ENCODE data around the gene FADS1.

FADS1 gene

GRCh38 chr11:61836193-61836592 lies 19.4 kb upstream of the FADS1 start:
- Histone ChIP-seq H3K27me3 (ENCODE audit: insufficient read depth, insufficient read length) (no peaks in the 10 kb centered on the region), H3K9ac (ENCODE audit: insufficient read length, low read depth) (no peak overlapping the region), H3K36me3 (ENCODE audit: insufficient read depth, insufficient read length, low read length) (peaks cover 71% of the 10 kb centered on the region), H3K9me3 (ENCODE audit: insufficient read depth, low read length) (no peaks in the 10 kb centered on the region), H3K4me1 (ENCODE audit: insufficient read depth, insufficient read length) (peaks cover 27% of the 10 kb centered on the region), H3K4me3 (ENCODE audit: insufficient read length, low read depth) (no peak overlapping the region)
- no peak for DNase-seq (ENCODE audit: low read depth, low spot score)
- TF ChIP-seq YY1 (IDR thresholded peaks at IDR 0.05; ENCODE audit: insufficient read depth, insufficient read length) (no peak), SUZ12 (IDR thresholded peaks at IDR 0.05; ENCODE audit: extremely low read depth, insufficient read depth, insufficient read length) (no peak)

GRCh38 chr11:61834278-61835048 lies 17.7 kb upstream of the FADS1 start:
- Histone ChIP-seq H3K9ac (ENCODE audit: insufficient read length, low read depth) (peak overlapping the region; percentile 62), H3K27me3 (ENCODE audit: insufficient read depth, insufficient read length) (no peaks in the 10 kb centered on the region), H3K4me1 (ENCODE audit: insufficient read depth, insufficient read length) (peaks cover 32% of the 10 kb centered on the region), H3K9me3 (ENCODE audit: insufficient read depth, low read length) (no peaks in the 10 kb centered on the region), H3K36me3 (ENCODE audit: insufficient read depth, insufficient read length, low read length) (peaks cover 59% of the 10 kb centered on the region), H3K4me3 (ENCODE audit: insufficient read length, low read depth) (no peak overlapping the region)
- no peak for DNase-seq (ENCODE audit: low read depth, low spot score)
- TF ChIP-seq ZNF274 (IDR thresholded peaks at IDR 0.05; ENCODE audit: low read depth, low read length) (no peak), SUZ12 (IDR thresholded peaks at IDR 0.05; ENCODE audit: extremely low read depth, insufficient read depth, insufficient read length) (no peak), YY1 (IDR thresholded peaks at IDR 0.05; ENCODE audit: insufficient read depth, insufficient read length) (no peak)

GRCh38 chr11:61833926-61834277 lies 17.1 kb upstream of the FADS1 start:
- peak overlapping the region; percentile 58 for H3K9ac ChIP-seq (ENCODE audit: insufficient read length, low read depth)
- TF ChIP-seq YY1 (IDR thresholded peaks at IDR 0.05; ENCODE audit: insufficient read depth, insufficient read length) (no peak), SUZ12 (IDR thresholded peaks at IDR 0.05; ENCODE audit: extremely low read depth, insufficient read depth, insufficient read length) (no peak), ZNF274 (IDR thresholded peaks at IDR 0.05; ENCODE audit: low read depth, low read length) (no peak)
- no peak overlapping the region for H3K4me3 ChIP-seq (ENCODE audit: insufficient read length, low read depth)
- no peaks in the 10 kb centered on the region for H3K27me3 ChIP-seq (ENCODE audit: insufficient read depth, insufficient read length)
- no peaks in the 10 kb centered on the region for H3K9me3 ChIP-seq (ENCODE audit: insufficient read depth, low read length)
- peaks cover 32% of the 10 kb centered on the region for H3K4me1 ChIP-seq (ENCODE audit: insufficient read depth, insufficient read length)
- no peak for DNase-seq (ENCODE audit: low read depth, low spot score)
- H3K36me3 ChIP-seq (ENCODE audit: insufficient read depth, insufficient read length, low read length): peaks cover 55% of the 10 kb centered on the region

- no peaks in the 10 kb centered on the region for H3K27me3 ChIP-seq (ENCODE audit: insufficient read depth, insufficient read length)
- no peak for DNase-seq (ENCODE audit: low read depth, low spot score)
- H3K9me3 ChIP-seq (ENCODE audit: insufficient read depth, low read length): no peaks in the 10 kb centered on the region
- H3K36me3 ChIP-seq (ENCODE audit: insufficient read depth, insufficient read length, low read length): peaks cover 51% of the 10 kb centered on the region
- TF ChIP-seq ZNF274 (IDR thresholded peaks at IDR 0.05; ENCODE audit: low read depth, low read length): no peak
- TF ChIP-seq SUZ12 (IDR thresholded peaks at IDR 0.05; ENCODE audit: extremely low read depth, insufficient read depth, insufficient read length): no peak
- no peak for TF ChIP-seq YY1 (IDR thresholded peaks at IDR 0.05; ENCODE audit: insufficient read depth, insufficient read length)
- H3K4me1 ChIP-seq (ENCODE audit: insufficient read depth, insufficient read length): peaks cover 32% of the 10 kb centered on the region
- no peak overlapping the region for H3K9ac ChIP-seq (ENCODE audit: insufficient read length, low read depth)
- H3K4me3 ChIP-seq (ENCODE audit: insufficient read length, low read depth): no peak overlapping the region
These were observed 16.7 kb upstream of the FADS1 start for GRCh38 chr11:61833471-61833870.

- no peak overlapping the region for H3K9ac ChIP-seq (ENCODE audit: insufficient read length, low read depth)
- H3K27me3 ChIP-seq (ENCODE audit: insufficient read depth, insufficient read length): no peaks in the 10 kb centered on the region
- H3K9me3 ChIP-seq (ENCODE audit: insufficient read depth, low read length): no peaks in the 10 kb centered on the region
- no peak for TF ChIP-seq YY1 (IDR thresholded peaks at IDR 0.05; ENCODE audit: insufficient read depth, insufficient read length)
- TF ChIP-seq ZNF274 (IDR thresholded peaks at IDR 0.05; ENCODE audit: low read depth, low read length): no peak
- no peak for TF ChIP-seq SUZ12 (IDR thresholded peaks at IDR 0.05; ENCODE audit: extremely low read depth, insufficient read depth, insufficient read length)
- peaks cover 32% of the 10 kb centered on the region for H3K4me1 ChIP-seq (ENCODE audit: insufficient read depth, insufficient read length)
- no peak for DNase-seq (ENCODE audit: low read depth, low spot score)
- H3K4me3 ChIP-seq (ENCODE audit: insufficient read length, low read depth): no peak overlapping the region
- peaks cover 44% of the 10 kb centered on the region for H3K36me3 ChIP-seq (ENCODE audit: insufficient read depth, insufficient read length, low read length)
These were observed 16.0 kb upstream of the FADS1 start for GRCh38 chr11:61832754-61833153.

- Histone ChIP-seq H3K36me3 (ENCODE audit: insufficient read depth, insufficient read length, low read length) (peaks cover 38% of the 10 kb centered on the region), H3K27me3 (ENCODE audit: insufficient read depth, insufficient read length) (no peaks in the 10 kb centered on the region), H3K4me1 (ENCODE audit: insufficient read depth, insufficient read length) (peaks cover 27% of the 10 kb centered on the region), H3K4me3 (ENCODE audit: insufficient read length, low read depth) (no peak overlapping the region), H3K9ac (ENCODE audit: insufficient read length, low read depth) (no peak overlapping the region), H3K9me3 (ENCODE audit: insufficient read depth, low read length) (no peaks in the 10 kb centered on the region)
- TF ChIP-seq ZNF274 (IDR thresholded peaks at IDR 0.05; ENCODE audit: low read depth, low read length) (no peak), YY1 (IDR thresholded peaks at IDR 0.05; ENCODE audit: insufficient read depth, insufficient read length) (no peak), SUZ12 (IDR thresholded peaks at IDR 0.05; ENCODE audit: extremely low read depth, insufficient read depth, insufficient read length) (no peak)
- no peak for DNase-seq (ENCODE audit: low read depth, low spot score)
These were observed 15.4 kb upstream of the FADS1 start for GRCh38 chr11:61832207-61832606.

- TF ChIP-seq YY1 (IDR thresholded peaks at IDR 0.05; ENCODE audit: insufficient read depth, insufficient read length): no peak
- DNase-seq (ENCODE audit: low read depth, low spot score): no peak
- peaks cover 36% of the 10 kb centered on the region for H3K36me3 ChIP-seq (ENCODE audit: insufficient read depth, insufficient read length, low read length)
- no peaks in the 10 kb centered on the region for H3K9me3 ChIP-seq (ENCODE audit: insufficient read depth, low read length)
- no peaks in the 10 kb centered on the region for H3K27me3 ChIP-seq (ENCODE audit: insufficient read depth, insufficient read length)
- H3K9ac ChIP-seq (ENCODE audit: insufficient read length, low read depth): peak overlapping the region; percentile 99
- H3K4me3 ChIP-seq (ENCODE audit: insufficient read length, low read depth): peak overlapping the region; percentile 98
- peaks cover 26% of the 10 kb centered on the region for H3K4me1 ChIP-seq (ENCODE audit: insufficient read depth, insufficient read length)
These were observed 13.7 kb upstream of the FADS1 start for GRCh38 chr11:61830237-61831105.
